Activated CD4-positive, alpha-beta T cell treated with anti-CD3 and anti-CD28 coated beads, Interleukin-2, amount 50 U/mL, for 48 hours (primary cell): Measurements from ENCODE around the gene NOP9.
"Not testable (repeated sequence)": the region's sequence is repeated elsewhere in the genome, so short reads cannot be mapped to it uniquely, and the experiment has no call there.

ENCODE experiments used
- DNase-seq, 2 experiments: peaks; one replicate each; pipeline ENCODE4 v3.0.0-alpha.2; 2020

The NOP9 gene

GRCh38 chr14:24330973-24331674 lies 31.5 kb downstream of the NOP9 start:
- DNase-seq, result no peak

GRCh38 chr14:24331731-24332267 lies 32.1 kb downstream of the NOP9 start:
- no peak for DNase-seq

GRCh38 chr14:24332268-24332993 lies 32.8 kb downstream of the NOP9 start:
- DNase-seq, result peak; percentile 82 to 87

GRCh38 chr14:24334431-24335291 lies 35.0 kb downstream of the NOP9 start, which contains the start of gene ADCY4:
Gene ADCY4, minus strand, starts transcription at chr14:24335071. Its CDS starts 419 bp downstream, at chr14:24334652.
- no peak for DNase-seq

GRCh38 chr14:24335461-24336171 lies 36.0 kb downstream of the NOP9 start:
- no peak for DNase-seq

GRCh38 chr14:24337144-24337823 lies 37.6 kb downstream of the NOP9 start:
- no peak for DNase-seq

- no peak for DNase-seq
These were observed 38.1 kb downstream of the NOP9 start for GRCh38 chr14:24337824-24338175.

GRCh38 chr14:24338843-24339242 lies 39.2 kb downstream of the NOP9 start:
- no peak for DNase-seq

- DNase-seq, result peak; percentile 75 to 80
These were observed 39.9 kb downstream of the NOP9 start, which contains the start of gene RIPK3 for GRCh38 chr14:24339284-24340151. Gene RIPK3, minus strand, starts transcription at chr14:24339991. Its CDS starts 165 bp downstream, at chr14:24339826.

GRCh38 chr14:24340606-24341005 lies 41.0 kb downstream of the NOP9 start:
- no peak for DNase-seq

- DNase-seq, result no peak
These were observed 43.2 kb downstream of the NOP9 start for GRCh38 chr14:24342889-24343288.

GRCh38 chr14:24343795-24344660 lies 44.4 kb downstream of the NOP9 start:
- DNase-seq, result no peak

GRCh38 chr14:24347134-24347533 lies 47.5 kb downstream of the NOP9 start:
- DNase-seq, result no peak

GRCh38 chr14:24348186-24348585 lies 48.5 kb downstream of the NOP9 start:
- DNase-seq, result no peak

- no peak for DNase-seq
These were observed 50.1 kb downstream of the NOP9 start for GRCh38 chr14:24349742-24350141.

- DNase-seq, result no peak
These were observed 51.9 kb downstream of the NOP9 start for GRCh38 chr14:24351517-24351916.

- no peak for DNase-seq
These were observed 54.2 kb downstream of the NOP9 start for GRCh38 chr14:24353559-24354481.

- not testable (repeated sequence) for DNase-seq
These were observed 54.8 kb downstream of the NOP9 start for GRCh38 chr14:24354482-24354825.

GRCh38 chr14:24355009-24355408 lies 55.4 kb downstream of the NOP9 start:
- no peak for DNase-seq
